Tibial nerve (tissue), 4 donors: Measurements from ENCODE around the gene P3R3URF. TPM values are rescaled to one million over a fixed set of nuclear protein-coding genes. Genes with fewer than 3 reads are reported as not detected.

Experiments used
- DNase-seq, 2 donors: peaks; one replicate each; pipeline ENCODE4 v3.0.0-alpha.2; 2019; ENCODE audit warnings: low spot score in 2 of 2
- H3K27ac ChIP-seq, 4 donors: fragments of 200-600 bp; sonication (generic) in 3 of 4; one replicate each; pipeline ENCODE4 v1.5.1; 2017 to 2019; ENCODE audit warnings: mild to moderate bottlenecking in 1 of 4
- H3K27me3 ChIP-seq, 2 donors: fragments of 200-600 bp; sonication (generic) in 1 of 2; one replicate each; pipeline versions ENCODE4 v1.5.1 to v1.6.0; 2017 to 2019
- H3K36me3 ChIP-seq, 3 donors: fragments of 200-600 bp; sonication (generic); one replicate each; pipeline ENCODE4 v1.5.1; 2018 to 2019
- H3K4me1 ChIP-seq, 4 donors: fragments of 200-600 bp; sonication (generic) in 3 of 4; one replicate each; pipeline ENCODE4 v1.5.1; 2017 to 2019
- H3K4me3 ChIP-seq, 4 donors: fragments of 200-600 bp; sonication (generic) in 3 of 4; one replicate each; pipeline ENCODE4 v1.5.1; 2017 to 2019; ENCODE audit warnings: mild to moderate bottlenecking in 1 of 4, moderate library complexity in 1 of 4
- H3K9me3 ChIP-seq, 4 donors: fragments of 200-600 bp; sonication (generic) in 3 of 4; one replicate each; pipeline ENCODE4 v1.5.1; 2017 to 2019
- EP300 ChIP-seq, 2 donors: sonication (generic); formaldehyde crosslinking; IDR thresholded peaks; one replicate each; pipeline ENCODE4 v1.6.1; 2017; ENCODE audit warnings: antibody characterized with exemption in 2 of 2, mild to moderate bottlenecking in 1 of 2
- POLR2A ChIP-seq, 2 donors: fragments of 450-650 bp; IDR thresholded peaks; one replicate each; pipeline ENCODE4 v1.6.1; 2017; ENCODE audit warnings: antibody characterized with exemption in 2 of 2, mild to moderate bottlenecking in 2 of 2, moderate library complexity in 2 of 2
- WGBS, 2 donors: methylation state at CpG; one replicate each; pipeline ENCODE4 v1.1.5; 2018; 5-methylcytosine and 5-hydroxymethylcytosine counted together
- total RNA-seq, 4 donors: library from RNA; depleted of rRNA; stranded (reverse); fragments of >200 nt; gene quantifications; one replicate each; pipeline ENCODE4 v1.1.0, GENCODE V29; 2016
- TF ChIP-seq, protein P1 (sequence below), 5 experiments: fragments of 200-600 bp in 3 of 5; fragments of 450-650 bp in 2 of 5; sonication (generic) in 3 of 5; IDR thresholded peaks; one replicate each; pipeline ENCODE4 v1.5.1; 2016 to 2019; ENCODE audit warnings: antibody characterized with exemption in 5 of 5, mild to moderate bottlenecking in 3 of 5, moderate library complexity in 2 of 5

The P3R3URF gene
- total RNA-seq, 4 donors from 2014 or later, result not detected

DNA sequence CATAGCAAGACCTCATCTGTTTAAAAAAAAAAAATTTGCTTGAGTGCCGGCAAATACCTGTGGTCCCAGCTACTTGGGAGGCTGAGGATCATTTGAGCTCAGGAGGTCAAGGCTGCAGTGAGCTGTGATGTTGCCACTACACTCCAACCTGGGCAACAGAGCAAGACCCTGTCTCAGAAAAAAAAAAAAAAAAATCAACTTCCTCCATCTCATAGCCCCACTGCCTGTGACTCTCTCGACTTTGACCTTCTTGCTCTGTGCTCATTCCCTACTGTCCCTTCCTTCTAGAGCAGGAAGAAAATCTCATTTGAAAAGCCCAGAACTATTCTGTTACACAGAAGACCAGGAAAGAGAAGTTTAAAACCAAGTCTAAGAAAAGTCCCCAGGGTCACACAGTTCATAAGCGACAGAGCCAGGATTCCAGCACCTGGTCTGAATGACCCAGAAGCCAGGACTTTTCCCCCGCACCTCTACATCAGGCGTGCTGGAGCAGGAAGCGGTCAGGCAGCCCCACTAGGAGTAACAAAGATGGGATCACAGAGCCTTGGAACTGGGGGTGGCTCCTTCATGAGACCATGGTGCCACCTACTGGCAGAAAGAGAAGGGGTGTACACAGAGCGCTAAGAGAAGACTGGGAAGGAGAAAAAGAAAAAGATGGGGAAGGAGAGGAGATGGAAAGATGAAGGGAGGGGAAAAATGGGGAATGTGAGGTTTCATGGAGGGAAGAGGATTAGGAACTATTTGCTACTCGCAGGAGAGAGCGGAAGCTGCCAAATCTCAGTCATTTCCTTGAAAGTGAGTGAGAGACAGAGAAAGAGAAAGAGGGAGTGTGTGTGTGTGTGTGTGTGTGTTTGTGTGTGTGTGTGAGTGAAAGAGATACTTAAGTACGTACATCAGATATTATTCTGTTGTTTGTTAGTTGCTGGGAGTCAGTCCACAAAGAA lies 3.1 kb upstream of the P3R3URF start:
- TF ChIP-seq, protein P1, sequence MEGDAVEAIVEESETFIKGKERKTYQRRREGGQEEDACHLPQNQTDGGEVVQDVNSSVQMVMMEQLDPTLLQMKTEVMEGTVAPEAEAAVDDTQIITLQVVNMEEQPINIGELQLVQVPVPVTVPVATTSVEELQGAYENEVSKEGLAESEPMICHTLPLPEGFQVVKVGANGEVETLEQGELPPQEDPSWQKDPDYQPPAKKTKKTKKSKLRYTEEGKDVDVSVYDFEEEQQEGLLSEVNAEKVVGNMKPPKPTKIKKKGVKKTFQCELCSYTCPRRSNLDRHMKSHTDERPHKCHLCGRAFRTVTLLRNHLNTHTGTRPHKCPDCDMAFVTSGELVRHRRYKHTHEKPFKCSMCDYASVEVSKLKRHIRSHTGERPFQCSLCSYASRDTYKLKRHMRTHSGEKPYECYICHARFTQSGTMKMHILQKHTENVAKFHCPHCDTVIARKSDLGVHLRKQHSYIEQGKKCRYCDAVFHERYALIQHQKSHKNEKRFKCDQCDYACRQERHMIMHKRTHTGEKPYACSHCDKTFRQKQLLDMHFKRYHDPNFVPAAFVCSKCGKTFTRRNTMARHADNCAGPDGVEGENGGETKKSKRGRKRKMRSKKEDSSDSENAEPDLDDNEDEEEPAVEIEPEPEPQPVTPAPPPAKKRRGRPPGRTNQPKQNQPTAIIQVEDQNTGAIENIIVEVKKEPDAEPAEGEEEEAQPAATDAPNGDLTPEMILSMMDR (IDR thresholded peaks at IDR 0.05), result peak; percentile 83 to 95 (median 87)
- peak in 1 of 2 donors; percentile 55 for TF ChIP-seq EP300 (IDR thresholded peaks at IDR 0.05)
- no peak for TF ChIP-seq POLR2A (IDR thresholded peaks at IDR 0.05)
- Histone ChIP-seq H3K9me3 (no peaks in the 10 kb centered on the region), H3K27me3 (no peaks in the 10 kb centered on the region), H3K36me3 (no peaks in the 10 kb centered on the region), H3K4me1 (peaks cover 0 to 36% (median 11%) of the 10 kb centered on the region in 4 donors), H3K4me3 (no peak overlapping the region), H3K27ac (no peak overlapping the region)
- peak; percentile 69 to 95 for DNase-seq
- WGBS, 2 donors, result 9 to 10% methylated on average over 10 of the region's 10 CpGs

DNA sequence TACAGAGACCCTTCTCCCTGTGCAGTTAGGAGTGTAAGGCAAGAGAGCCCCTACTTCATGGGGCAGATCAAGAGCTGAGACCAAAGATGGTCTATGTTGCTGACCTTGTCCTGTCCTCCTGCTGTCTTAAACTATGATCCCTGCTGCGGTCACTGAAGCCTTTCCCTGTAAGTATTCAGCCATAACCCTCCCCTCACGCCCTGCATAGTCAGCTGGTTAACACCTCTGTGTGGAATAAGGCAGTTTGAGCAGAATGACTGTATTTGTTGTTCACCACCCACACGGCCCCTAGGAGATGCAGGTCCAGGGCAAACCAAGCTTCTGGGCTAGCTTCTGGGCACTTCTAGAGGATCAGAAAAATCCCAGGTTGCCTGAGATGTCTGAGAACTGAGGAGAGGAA lies 1.0 kb downstream of the P3R3URF start:
- TF ChIP-seq EP300 (IDR thresholded peaks at IDR 0.05) (no peak), POLR2A (IDR thresholded peaks at IDR 0.05) (no peak)
- TF ChIP-seq, protein P1 (IDR thresholded peaks at IDR 0.05), result no peak
- Histone ChIP-seq H3K9me3 (no peaks in the 10 kb centered on the region), H3K4me3 (no peak overlapping the region), H3K4me1 (peaks cover 0 to 37% (median 15%) of the 10 kb centered on the region in 4 donors), H3K27me3 (no peaks in the 10 kb centered on the region), H3K36me3 (no peaks in the 10 kb centered on the region), H3K27ac (peak overlapping the region in 3 of 4 donors; percentile 28 to 74 (median 68))
- no peak for DNase-seq
- WGBS, 2 donors, result 57 to 59% methylated on average over 3 of the region's 3 CpGs

DNA sequence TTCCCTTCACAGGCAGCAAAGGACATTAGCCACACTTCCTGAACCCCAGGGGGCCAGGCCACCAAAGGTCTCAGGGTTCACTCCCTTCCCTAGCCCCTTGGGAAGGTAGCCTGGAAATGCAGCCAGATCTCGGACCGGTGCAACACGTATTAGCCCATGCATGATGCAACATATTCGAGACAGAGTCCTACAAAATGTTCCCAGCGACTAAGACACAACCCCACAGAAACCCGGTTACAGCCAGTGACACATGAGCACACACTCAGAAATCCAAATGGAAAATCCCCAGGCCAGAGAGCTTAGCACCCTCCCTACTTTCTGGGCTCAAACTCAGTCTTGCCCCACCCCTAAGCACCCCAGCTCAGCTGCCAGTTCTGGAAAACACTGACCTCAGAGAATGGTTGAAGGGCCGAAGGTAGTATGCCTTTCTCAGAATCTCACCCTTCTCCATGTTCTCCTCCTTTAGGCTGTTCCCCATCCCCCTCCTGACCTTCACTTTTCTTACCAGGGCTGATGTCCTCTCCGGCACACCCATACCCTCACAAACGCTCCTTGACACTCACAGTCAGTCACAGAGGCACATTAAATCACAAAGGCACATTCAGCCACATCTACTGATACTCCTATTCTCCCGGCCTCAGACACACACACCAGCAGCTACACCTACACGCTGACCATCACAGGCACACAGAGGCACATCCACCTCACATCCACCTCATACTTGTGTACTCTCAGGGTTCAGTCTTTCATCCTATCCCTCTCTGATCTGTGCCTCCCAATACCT lies 1.6 kb downstream of the P3R3URF start, which contains the start of gene TSPAN1:
TSS of gene TSPAN1 (plus strand) at position 640 of the 784 bp plus-strand sequence. CDS start 6,021 bp downstream, outside the sequence.
- Histone ChIP-seq H3K4me3 (no peak within 1 kb of the TSS), H3K27ac (peak within 1 kb of the TSS in 3 of 4 donors; percentile 28 to 74 (median 68)), H3K36me3 (no peaks in the 10 kb centered on the region), H3K4me1 (peaks cover 0 to 31% (median 15%) of the 10 kb centered on the region in 4 donors), H3K9me3 (no peaks in the 10 kb centered on the region), H3K27me3 (no peaks in the 10 kb centered on the region)
- DNase-seq, result peak in 1 of 2 donors; percentile 39
- TF ChIP-seq POLR2A (IDR thresholded peaks at IDR 0.05), result no peak
- peak in 1 of 2 donors; percentile 35 for TF ChIP-seq EP300 (IDR thresholded peaks at IDR 0.05)
- WGBS, 2 donors, result 45 to 48% methylated on average over 10 to 11 of the region's 11 CpGs

DNA sequence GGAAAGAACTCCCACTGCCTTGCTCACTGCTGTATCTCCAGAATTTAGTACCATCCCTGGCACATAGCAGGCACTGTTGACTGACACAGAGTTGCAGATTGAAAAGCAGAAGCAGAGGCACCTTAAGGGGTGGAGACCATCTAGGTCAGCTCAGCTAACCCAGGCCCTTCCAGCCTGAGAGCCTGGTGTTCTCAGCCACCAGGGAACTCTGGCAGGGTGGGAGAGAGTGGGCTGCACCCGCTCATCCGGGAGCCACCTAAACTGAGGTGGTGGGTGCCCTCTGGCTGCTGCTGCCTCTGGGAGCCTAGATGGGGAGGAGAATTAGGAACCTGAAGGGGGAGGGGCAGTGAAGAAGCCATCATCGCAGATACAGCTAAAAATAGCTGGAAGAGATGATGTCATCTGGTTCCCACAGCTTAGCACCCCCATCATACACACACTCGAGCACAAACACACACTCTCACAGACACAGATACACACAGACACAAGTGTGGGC lies 2.9 kb downstream of the P3R3URF start:
- Histone ChIP-seq H3K4me3 (no peak overlapping the region), H3K36me3 (no peaks in the 10 kb centered on the region), H3K27me3 (no peaks in the 10 kb centered on the region), H3K27ac (no peak overlapping the region), H3K4me1 (peaks cover 0 to 27% (median 15%) of the 10 kb centered on the region in 4 donors), H3K9me3 (no peaks in the 10 kb centered on the region)
- TF ChIP-seq EP300 (IDR thresholded peaks at IDR 0.05), result no peak
- no peak for TF ChIP-seq POLR2A (IDR thresholded peaks at IDR 0.05)
- TF ChIP-seq, protein P1 (IDR thresholded peaks at IDR 0.05), result no peak
- 21 to 28% methylated on average over 4 of the region's 4 CpGs for WGBS, 2 donors
- no peak for DNase-seq

DNA sequence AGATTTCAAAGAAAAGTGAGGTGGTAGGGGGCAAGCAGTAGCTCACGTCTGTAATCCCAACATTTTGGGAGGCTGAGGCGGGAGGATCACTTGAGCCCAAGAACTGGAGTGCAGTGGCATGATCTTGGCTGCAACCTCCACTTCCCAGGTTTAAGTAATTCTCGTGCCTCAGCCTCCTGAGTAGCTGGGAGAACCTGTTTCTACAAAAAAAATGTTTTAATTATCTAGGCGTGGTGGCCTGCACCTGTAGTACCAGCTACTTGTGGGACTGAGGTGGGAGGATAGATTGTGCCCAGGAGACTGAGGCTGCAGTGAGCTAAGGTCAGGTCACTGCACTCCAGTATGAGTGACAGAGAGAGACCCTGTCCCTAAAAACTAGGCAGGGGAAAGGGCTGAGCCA lies 4.0 kb downstream of the P3R3URF start:
- Histone ChIP-seq H3K4me3 (no peak overlapping the region), H3K4me1 (peaks cover 0 to 30% (median 15%) of the 10 kb centered on the region in 4 donors)

More for the DNA sequence above, 4.0 kb downstream of the P3R3URF start:
- no peaks in the 10 kb centered on the region for H3K36me3 ChIP-seq
- TF ChIP-seq POLR2A (IDR thresholded peaks at IDR 0.05) (no peak), EP300 (IDR thresholded peaks at IDR 0.05) (no peak)
- TF ChIP-seq, protein P1 (IDR thresholded peaks at IDR 0.05), result no peak
- DNase-seq, result no peak
- 91 to 94% methylated on average over 4 of the region's 4 CpGs for WGBS, 2 donors
- H3K27me3 ChIP-seq, result peaks cover 0 to 4% of the 10 kb centered on the region in 2 donors
- H3K9me3 ChIP-seq, result no peaks in the 10 kb centered on the region
- H3K27ac ChIP-seq, result no peak overlapping the region
